Measurements from ENCODE around the gene KIF3A. TPM values are rescaled to one million over a fixed set of nuclear protein-coding genes. Genes with fewer than 3 reads are reported as not detected.

The KIF3A gene
- polyA plus RNA-seq, 1 donor: 9.1 TPM

DNA sequence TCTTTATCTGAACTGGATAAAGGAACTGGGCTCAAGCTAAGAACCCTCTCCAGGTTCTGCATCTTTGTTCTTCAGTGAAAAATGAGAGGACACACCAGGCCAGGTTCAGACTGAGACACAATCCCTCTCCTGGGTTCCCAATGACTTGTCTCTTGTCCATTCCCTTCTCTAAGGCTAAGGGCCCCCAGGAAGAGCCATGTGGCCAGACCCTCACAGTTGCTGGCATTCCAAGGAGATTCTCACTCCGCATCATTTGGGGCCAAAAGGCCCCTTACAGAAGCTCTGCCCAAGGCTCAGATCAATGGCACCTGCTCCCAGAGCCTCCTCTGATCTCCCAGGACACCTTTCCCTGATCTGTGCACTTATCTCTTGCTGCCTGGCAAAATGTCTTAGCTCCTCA lies 58.6 kb downstream of the KIF3A start:
- H3K27ac ChIP-seq (ENCODE audit: low read length): no peak overlapping the region
- no peaks in the 10 kb centered on the region for H3K36me3 ChIP-seq (ENCODE audit: control insufficient read depth, insufficient read depth, low read length)
- no peaks in the 10 kb centered on the region for H3K9me3 ChIP-seq (ENCODE audit: control insufficient read depth, low read depth, low read length)
- WGBS (ENCODE audit: insufficient coverage, low lambda C conversion rate): no CpG with 5 or more reads among the region's 1 CpG
- no peak for DNase-seq
- no peak overlapping the region for H3K4me3 ChIP-seq (ENCODE audit: low read length)
- peaks cover 6% of the 10 kb centered on the region for H3K4me1 ChIP-seq (ENCODE audit: control insufficient read depth, insufficient read depth, low read length)
- no peaks in the 10 kb centered on the region for H3K27me3 ChIP-seq (ENCODE audit: control insufficient read depth, insufficient read depth, low read length)

- H3K4me3 ChIP-seq (ENCODE audit: low read length): no peak overlapping the region
- H3K36me3 ChIP-seq (ENCODE audit: control insufficient read depth, insufficient read depth, low read length): no peaks in the 10 kb centered on the region
- peaks cover 12% of the 10 kb centered on the region for H3K4me1 ChIP-seq (ENCODE audit: control insufficient read depth, insufficient read depth, low read length)
- no peaks in the 10 kb centered on the region for H3K27me3 ChIP-seq (ENCODE audit: control insufficient read depth, insufficient read depth, low read length)
- H3K9me3 ChIP-seq (ENCODE audit: control insufficient read depth, low read depth, low read length): no peaks in the 10 kb centered on the region
- H3K27ac ChIP-seq (ENCODE audit: low read length): no peak overlapping the region
- WGBS (ENCODE audit: insufficient coverage, low lambda C conversion rate): 100% methylated on average over 2 of the region's 15 CpGs
- DNase-seq: no peak
These were observed 59.5 kb downstream of the KIF3A start for GRCh38 chr5:132677682-132678400.

GRCh38 chr5:132677191-132677590 lies 60.2 kb downstream of the KIF3A start:
- Histone ChIP-seq H3K27me3 (ENCODE audit: control insufficient read depth, insufficient read depth, low read length) (no peaks in the 10 kb centered on the region), H3K4me3 (ENCODE audit: low read length) (no peak overlapping the region), H3K4me1 (ENCODE audit: control insufficient read depth, insufficient read depth, low read length) (peaks cover 12% of the 10 kb centered on the region), H3K27ac (ENCODE audit: low read length) (peak overlapping the region; percentile 57), H3K9me3 (ENCODE audit: control insufficient read depth, low read depth, low read length) (no peaks in the 10 kb centered on the region), H3K36me3 (ENCODE audit: control insufficient read depth, insufficient read depth, low read length) (no peaks in the 10 kb centered on the region)
- WGBS (ENCODE audit: insufficient coverage, low lambda C conversion rate): no CpG with 5 or more reads among the region's 7 CpGs
- DNase-seq: peak; percentile 73 to 81

DNA sequence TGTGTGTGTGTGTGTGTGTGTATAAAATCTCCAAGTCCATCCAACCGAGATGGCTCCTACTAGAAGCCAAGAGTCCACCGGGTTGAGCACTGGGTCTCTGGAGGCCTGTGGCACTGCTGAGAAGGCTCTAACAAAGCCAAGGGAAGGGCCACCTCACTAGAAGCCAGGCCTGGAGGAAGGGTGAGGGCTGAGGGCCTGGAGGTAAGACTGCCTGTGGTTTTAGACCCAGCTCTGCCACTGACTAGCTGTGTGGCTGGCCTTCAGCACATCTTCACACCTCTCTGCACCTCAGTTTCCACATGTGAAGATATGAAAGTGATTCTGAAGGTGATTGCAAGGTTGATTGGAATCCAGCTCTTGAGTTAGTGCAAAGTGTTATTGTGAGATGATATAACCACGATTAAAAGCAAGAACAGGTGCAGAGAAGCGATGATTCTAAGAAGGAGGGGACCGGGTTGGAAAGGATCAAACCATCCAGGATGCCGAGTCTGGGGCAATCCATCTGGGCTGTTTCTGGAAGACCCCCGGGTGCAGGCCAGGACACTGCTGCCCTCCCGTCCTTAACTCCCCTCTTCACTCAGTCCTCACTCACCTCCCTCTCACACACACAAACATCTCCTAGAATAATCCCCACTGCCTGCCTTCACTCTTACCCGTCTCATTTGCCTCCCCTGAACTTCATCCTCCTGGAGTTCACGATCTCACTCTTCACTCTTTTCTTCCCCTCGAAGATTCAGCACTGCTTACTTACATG lies 61.2 kb downstream of the KIF3A start:
- H3K27ac ChIP-seq (ENCODE audit: low read length): no peak overlapping the region
- H3K4me3 ChIP-seq (ENCODE audit: low read length): no peak overlapping the region
- H3K36me3 ChIP-seq (ENCODE audit: control insufficient read depth, insufficient read depth, low read length): no peaks in the 10 kb centered on the region
- no peak for DNase-seq
- H3K4me1 ChIP-seq (ENCODE audit: control insufficient read depth, insufficient read depth, low read length): peaks cover 12% of the 10 kb centered on the region
- 100% methylated on average over 5 of the region's 11 CpGs for WGBS (ENCODE audit: insufficient coverage, low lambda C conversion rate)
- H3K9me3 ChIP-seq (ENCODE audit: control insufficient read depth, low read depth, low read length): no peaks in the 10 kb centered on the region
- H3K27me3 ChIP-seq (ENCODE audit: control insufficient read depth, insufficient read depth, low read length): no peaks in the 10 kb centered on the region

DNA sequence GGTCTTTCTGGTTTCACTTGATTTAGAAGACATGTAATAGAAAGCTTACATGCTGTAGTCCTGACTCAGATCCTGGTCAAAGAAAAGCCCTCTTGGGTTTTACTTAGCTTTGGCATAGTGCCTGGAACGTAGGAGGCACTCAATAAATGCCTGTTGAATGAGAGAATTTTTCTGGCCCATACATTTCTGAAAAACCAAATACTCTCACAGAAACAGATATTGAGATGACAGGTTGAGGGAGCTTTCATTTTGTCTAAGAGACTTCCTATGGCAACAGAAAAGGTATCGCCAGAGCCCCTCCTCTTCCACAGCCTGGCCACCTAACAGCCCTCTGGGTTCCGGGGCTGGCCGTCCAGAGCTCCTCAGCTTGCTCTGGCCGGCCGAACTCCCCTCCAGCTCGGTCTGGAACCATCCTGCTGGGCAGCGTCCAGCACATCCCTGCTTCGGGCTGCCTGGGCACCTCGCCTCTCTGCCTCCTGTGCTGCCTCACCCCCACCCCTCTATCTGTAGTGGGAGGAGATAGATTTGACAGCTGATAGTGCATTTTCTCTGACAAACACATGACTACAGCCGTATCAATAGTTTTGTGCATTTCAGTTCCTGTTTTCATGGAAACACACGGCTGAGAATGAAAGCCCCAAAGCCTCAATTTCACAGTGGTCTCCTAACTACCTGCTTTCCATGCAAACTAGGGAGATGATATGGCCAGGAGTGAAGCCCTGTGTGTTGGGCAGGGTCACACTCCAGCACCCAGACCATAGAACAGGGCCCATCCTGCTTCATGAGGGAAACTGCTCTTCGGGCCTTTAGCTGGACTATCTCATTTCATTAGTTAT lies 62.5 kb downstream of the KIF3A start:
- WGBS (ENCODE audit: insufficient coverage, low lambda C conversion rate): no CpG with 5 or more reads among the region's 13 CpGs
- no peaks in the 10 kb centered on the region for H3K36me3 ChIP-seq (ENCODE audit: control insufficient read depth, insufficient read depth, low read length)
- H3K27me3 ChIP-seq (ENCODE audit: control insufficient read depth, insufficient read depth, low read length): no peaks in the 10 kb centered on the region
- H3K9me3 ChIP-seq (ENCODE audit: control insufficient read depth, low read depth, low read length): no peaks in the 10 kb centered on the region
- no peak overlapping the region for H3K4me3 ChIP-seq (ENCODE audit: low read length)
- peaks cover 13% of the 10 kb centered on the region for H3K4me1 ChIP-seq (ENCODE audit: control insufficient read depth, insufficient read depth, low read length)
- H3K27ac ChIP-seq (ENCODE audit: low read length): no peak overlapping the region
- DNase-seq: no peak

- no peak within 1 kb of the TSS for H3K4me3 ChIP-seq (ENCODE audit: low read length)
- no CpG with 5 or more reads among the region's 14 CpGs for WGBS (ENCODE audit: insufficient coverage, low lambda C conversion rate)
- no peak within 1 kb of the TSS for H3K27ac ChIP-seq (ENCODE audit: low read length)
- H3K9me3 ChIP-seq (ENCODE audit: control insufficient read depth, low read depth, low read length): no peaks in the 10 kb centered on the region
- H3K27me3 ChIP-seq (ENCODE audit: control insufficient read depth, insufficient read depth, low read length): no peaks in the 10 kb centered on the region
- DNase-seq: no peak
- H3K36me3 ChIP-seq (ENCODE audit: control insufficient read depth, insufficient read depth, low read length): no peaks in the 10 kb centered on the region
- peaks cover 20% of the 10 kb centered on the region for H3K4me1 ChIP-seq (ENCODE audit: control insufficient read depth, insufficient read depth, low read length)
These were observed 63.3 kb downstream of the KIF3A start, which contains the start of gene IL4 for GRCh38 chr5:132673939-132674630. Gene IL4 (plus strand): TSS chr5:132673989. CDS start chr5:132674051, 62 bp downstream.

GRCh38 chr5:132673488-132673887 lies 63.9 kb downstream of the KIF3A start:
- Histone ChIP-seq H3K36me3 (ENCODE audit: control insufficient read depth, insufficient read depth, low read length) (no peaks in the 10 kb centered on the region), H3K4me3 (ENCODE audit: low read length) (no peak overlapping the region), H3K27me3 (ENCODE audit: control insufficient read depth, insufficient read depth, low read length) (no peaks in the 10 kb centered on the region), H3K9me3 (ENCODE audit: control insufficient read depth, low read depth, low read length) (no peaks in the 10 kb centered on the region), H3K27ac (ENCODE audit: low read length) (no peak overlapping the region), H3K4me1 (ENCODE audit: control insufficient read depth, insufficient read depth, low read length) (peaks cover 20% of the 10 kb centered on the region)
- no peak for DNase-seq
- WGBS (ENCODE audit: insufficient coverage, low lambda C conversion rate): 0% methylated on average over 1 of the region's 1 CpG

DNA sequence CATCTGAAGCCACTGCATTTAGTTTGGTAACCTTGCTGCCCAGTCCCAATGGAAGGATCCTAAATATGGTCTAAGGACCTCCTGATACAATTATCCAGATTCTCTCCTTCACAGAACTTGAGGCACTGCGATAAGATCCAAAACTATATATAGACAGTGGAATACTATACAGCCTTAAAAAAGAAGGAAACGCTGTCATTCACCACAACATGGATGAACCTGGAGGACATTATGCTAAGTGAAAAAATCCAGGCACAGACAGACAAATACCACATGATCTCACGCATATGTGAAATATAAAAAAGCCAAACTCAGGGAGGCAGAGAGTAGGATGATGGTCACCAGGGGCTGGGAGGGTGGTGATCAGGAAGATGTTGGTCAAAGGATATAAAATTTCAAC lies 66.3 kb downstream of the KIF3A start:
- WGBS (ENCODE audit: insufficient coverage, low lambda C conversion rate): no CpG with 5 or more reads among the region's 3 CpGs
- Histone ChIP-seq H3K36me3 (ENCODE audit: control insufficient read depth, insufficient read depth, low read length) (no peaks in the 10 kb centered on the region), H3K27ac (ENCODE audit: low read length) (no peak overlapping the region), H3K9me3 (ENCODE audit: control insufficient read depth, low read depth, low read length) (no peaks in the 10 kb centered on the region), H3K4me3 (ENCODE audit: low read length) (no peak overlapping the region), H3K4me1 (ENCODE audit: control insufficient read depth, insufficient read depth, low read length) (peaks cover 25% of the 10 kb centered on the region), H3K27me3 (ENCODE audit: control insufficient read depth, insufficient read depth, low read length) (no peaks in the 10 kb centered on the region)
- DNase-seq: no peak

GRCh38 chr5:132669966-132670882 lies 67.1 kb downstream of the KIF3A start:
- Histone ChIP-seq H3K4me1 (ENCODE audit: control insufficient read depth, insufficient read depth, low read length) (peaks cover 32% of the 10 kb centered on the region), H3K9me3 (ENCODE audit: control insufficient read depth, low read depth, low read length) (no peaks in the 10 kb centered on the region), H3K27ac (ENCODE audit: low read length) (peak overlapping the region; percentile 24), H3K27me3 (ENCODE audit: control insufficient read depth, insufficient read depth, low read length) (no peaks in the 10 kb centered on the region), H3K36me3 (ENCODE audit: control insufficient read depth, insufficient read depth, low read length) (no peaks in the 10 kb centered on the region), H3K4me3 (ENCODE audit: low read length) (no peak overlapping the region)
- 28% methylated on average over 3 of the region's 16 CpGs for WGBS (ENCODE audit: insufficient coverage, low lambda C conversion rate)
- peak; percentile 61 to 83 for DNase-seq

Data from large intestine (tissue), 3 donors.